Psoas muscle (tissue), 8 donors: ENCODE data around the gene GAP43. TPM values are rescaled to one million over a fixed set of nuclear protein-coding genes. Genes with fewer than 3 reads are reported as not detected.

Experiments
- ATAC-seq, 4 donors: fragments of 200-7000 bp; cut with Tn5 transposase; one replicate each; pipeline ENCODE4 v1.9.1; 2020; ENCODE audit warnings: moderate library complexity in 3 of 4, mild to moderate bottlenecking in 2 of 4
- DNase-seq, 2 donors: peaks; one replicate each; pipeline ENCODE4 v3.0.0-alpha.2; 2020
- H3K27ac ChIP-seq: fragments of 200-600 bp; one replicate; pipeline ENCODE4 v1.8.0; 2022
- H3K27me3 ChIP-seq, 3 donors: fragments of 200-600 bp in 1 of 3; one replicate each; pipeline versions ENCODE4 v1.6.1 to v1.8.0; 2013 to 2022; ENCODE audit warnings: low read length in 2 of 3, mild to moderate bottlenecking in 2 of 3, moderate library complexity in 1 of 3; ENCODE audit not compliant: insufficient read depth in 3 of 3
- H3K36me3 ChIP-seq, 2 donors: fragments of 200-600 bp in 1 of 2; one replicate each; pipeline versions ENCODE4 v1.6.1 to v1.8.0; 2013 to 2022; ENCODE audit warnings: low read depth in 1 of 2, mild to moderate bottlenecking in 1 of 2, moderate library complexity in 1 of 2; ENCODE audit not compliant: insufficient read depth in 1 of 2
- H3K4me1 ChIP-seq: fragments of 200-600 bp; one replicate; pipeline ENCODE4 v1.8.0; 2022
- H3K4me3 ChIP-seq: fragments of 200-600 bp; one replicate; pipeline ENCODE4 v1.8.0; 2022; ENCODE audit warnings: mild to moderate bottlenecking
- H3K9me3 ChIP-seq: fragments of 200-600 bp; one replicate; pipeline ENCODE4 v1.8.0; 2022
- CTCF ChIP-seq: fragments of 200-600 bp; IDR thresholded peaks from one replicate; pipeline ENCODE4 v1.8.0; 2022; ENCODE audit warnings: antibody characterized with exemption
- WGBS, 3 donors: extraction: QIAGEN DNeasy Blood & Tissue Kit; methylation state at CpG; one replicate each; pipeline versions ENCODE4 v1.1.6 to v1.1.7; 2013; 5-methylcytosine and 5-hydroxymethylcytosine counted together
- intact Hi-C, 2 donors: fragments of 100-400 bp; cut with DNase I; formaldehyde crosslinking; loops; one replicate each; pipeline versions ENCODE4 v1.11.0 to v1.14.2; 2022
- polyA plus RNA-seq, 3 donors: library from polyadenylated mRNA; stranded (reverse); fragments of 200-250 nt; gene quantifications; one replicate each; pipeline ENCODE4 v1.2.3, GENCODE V29; 2013
- total RNA-seq, 4 donors: library from RNA; stranded (reverse); fragmentation: NEBNext Ultra II Directional in 2 of 4; extraction: Animal tissue kit (Norgen Biotek cat#: 25700) in 2 of 4; gene quantifications; one replicate each; pipeline versions ENCODE4 v1.2.1 to v1.2.4, GENCODE V29; 2021 to 2023
- donor health status: healthy with polysubstance abuse.
- donor health status: DM: no; HTN: no; CAD: no; lungs with moderate emphysema.
- donor health status: Bipolar disorder and iron deficiency.
- donor health status: healthy.
- donor health status: DM: yes; HTN: yes; CAD: no.
- donor health status: DM: no; HTN: no; CAD: no.
- donor health status: DM: no; HTN: no; CAD: no.
- donor health status: DM: yes; HTN: yes; CAD: no.

The GAP43 gene
- total and polyA plus RNA-seq, 7 donors: 0.05 to 0.56 (median 0.35) TPM; not detected in 2

DNA sequence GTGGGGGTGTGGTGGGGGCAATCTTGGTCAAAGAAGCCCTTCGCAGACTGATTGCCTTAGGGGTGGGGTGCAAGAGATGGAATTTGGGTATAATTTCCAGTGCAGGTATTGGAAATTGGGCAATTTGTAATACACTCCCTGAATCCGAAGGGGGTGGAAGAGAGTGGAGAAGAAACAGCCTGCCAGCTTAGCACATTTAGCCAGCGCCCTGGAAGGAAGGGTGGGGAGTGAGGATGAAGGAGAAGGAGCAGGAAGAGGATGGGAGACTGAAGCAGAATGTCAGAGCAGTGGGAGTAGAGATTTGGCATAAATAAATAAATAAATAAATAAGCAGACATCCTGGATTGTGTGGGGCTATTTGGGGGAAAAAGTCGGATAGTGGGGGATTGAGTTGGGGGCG is 1.6 kb downstream of the GAP43 start:
- H3K27me3 ChIP-seq: peaks cover 0 to 26% (median 4%) of the 10 kb centered on the region in 3 donors
- H3K4me3 ChIP-seq: no peak overlapping the region
- ATAC-seq: no peak
- 47 to 61% (median 52%) methylated on average over 5 of the region's 5 CpGs for WGBS, 3 donors
- no peak overlapping the region for H3K27ac ChIP-seq
- H3K9me3 ChIP-seq: no peaks in the 10 kb centered on the region
- intact Hi-C loops: no loop called here
- DNase-seq: no peak
- H3K4me1 ChIP-seq: peaks cover 5% of the 10 kb centered on the region
- H3K36me3 ChIP-seq: no peaks in the 10 kb centered on the region
- no peak for TF ChIP-seq CTCF

GRCh38 chr3:115626006-115626409 is 2.7 kb downstream of the GAP43 start:
- H3K27ac ChIP-seq: no peak overlapping the region
- peaks cover 0 to 26% (median 8%) of the 10 kb centered on the region in 3 donors for H3K27me3 ChIP-seq
- H3K4me1 ChIP-seq: peaks cover 5% of the 10 kb centered on the region
- intact Hi-C loops: no loop called here
- H3K4me3 ChIP-seq: no peak overlapping the region
- no peaks in the 10 kb centered on the region for H3K9me3 ChIP-seq
- WGBS, 3 donors: 36 to 47% (median 43%) methylated on average over 5 of the region's 5 CpGs
- no peak for ATAC-seq
- TF ChIP-seq CTCF: no peak
- H3K36me3 ChIP-seq: no peaks in the 10 kb centered on the region
- DNase-seq: no peak

DNA sequence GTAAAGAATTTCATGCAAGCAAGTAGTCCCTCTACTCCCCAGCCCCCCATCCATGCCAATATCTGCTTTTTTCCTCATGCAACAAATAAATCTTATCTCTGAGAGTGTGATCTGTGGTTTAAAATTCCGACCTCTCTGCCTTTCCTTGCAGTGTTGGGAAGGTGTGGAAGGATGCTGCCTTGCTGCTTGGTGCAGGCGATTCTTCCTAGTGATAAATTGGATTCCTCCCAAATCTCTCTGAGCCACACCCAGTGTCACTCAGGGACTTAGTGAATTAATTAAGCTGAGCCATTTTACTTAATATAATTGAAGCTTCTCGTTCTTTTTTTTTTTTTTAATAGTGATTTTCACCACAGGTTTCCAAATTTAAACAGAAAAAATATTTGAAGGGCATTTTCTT is 3.4 kb downstream of the GAP43 start:
- no peaks in the 10 kb centered on the region for H3K9me3 ChIP-seq
- peaks cover 5% of the 10 kb centered on the region for H3K4me1 ChIP-seq
- intact Hi-C loops: no loop called here
- ATAC-seq (no peak), DNase-seq (no peak)
- H3K4me3 ChIP-seq: no peak overlapping the region
- no peak for TF ChIP-seq CTCF
- H3K27ac ChIP-seq: no peak overlapping the region
- H3K36me3 ChIP-seq: no peaks in the 10 kb centered on the region
- 42 to 47% (median 45%) methylated on average over 3 of the region's 3 CpGs for WGBS, 3 donors
- H3K27me3 ChIP-seq: peaks cover 0 to 29% (median 8%) of the 10 kb centered on the region in 3 donors

- Histone ChIP-seq H3K36me3 (no peaks in the 10 kb centered on the region), H3K27me3 (peaks cover 0 to 29% (median 8%) of the 10 kb centered on the region in 3 donors), H3K4me3 (no peak overlapping the region), H3K9me3 (no peaks in the 10 kb centered on the region), H3K27ac (no peak overlapping the region), H3K4me1 (peaks cover 5% of the 10 kb centered on the region)
- TF ChIP-seq CTCF: no peak
- 52 to 54% (median 53%) methylated on average over 3 of the region's 3 CpGs for WGBS, 3 donors
- ATAC-seq (no peak), DNase-seq (no peak)
- intact Hi-C loops: no loop called here
These were observed 4.1 kb downstream of the GAP43 start for GRCh38 chr3:115627180-115628074.
